ENCODE results near the gene FOXO3.

DNA sequence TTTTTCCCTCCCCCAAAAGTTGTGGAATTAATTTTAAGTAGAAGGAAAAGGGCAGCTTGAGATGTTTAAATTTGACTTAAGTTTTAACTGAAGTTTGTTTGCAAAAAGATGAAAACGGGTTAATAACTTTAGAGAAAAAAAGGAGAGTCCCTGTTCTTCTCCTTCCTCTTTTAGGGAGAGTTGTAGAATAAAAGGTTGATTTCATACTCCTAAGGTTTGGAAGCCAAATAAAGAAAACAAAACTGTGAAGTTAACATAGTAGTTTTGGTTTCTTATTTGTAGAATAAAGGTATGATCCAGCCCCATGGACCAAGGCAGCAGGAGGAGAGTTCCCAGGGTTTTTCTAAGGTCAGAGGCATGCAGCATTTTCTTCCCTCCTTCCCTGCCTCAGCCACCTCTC lies 33.4 kb downstream of the FOXO3 start:
- TF ChIP-seq POLR2AphosphoS5 (IDR thresholded peaks at IDR 0.05; ENCODE audit: insufficient read depth, low read depth, low read length) (no peak), POLR2A (IDR thresholded peaks at IDR 0.05; ENCODE audit: low read depth, low read length) (no peak), CTCF (IDR thresholded peaks at IDR 0.05; ENCODE audit: extremely low read depth in 1 of 2, insufficient read depth in 1 of 2, low read depth in 1 of 2, low read length in 2 of 2) (no peak), EZH2 (IDR thresholded peaks at IDR 0.05; ENCODE audit: borderline replicate concordance, low read depth, low read length, severe bottlenecking) (no peak), MYC (IDR thresholded peaks at IDR 0.05; ENCODE audit: low read depth, low read length) (no peak)
- TF ChIP-seq, protein P1, sequence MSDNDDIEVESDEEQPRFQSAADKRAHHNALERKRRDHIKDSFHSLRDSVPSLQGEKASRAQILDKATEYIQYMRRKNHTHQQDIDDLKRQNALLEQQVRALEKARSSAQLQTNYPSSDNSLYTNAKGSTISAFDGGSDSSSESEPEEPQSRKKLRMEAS (IDR thresholded peaks at IDR 0.05; ENCODE audit: insufficient read depth, insufficient read length), result no peak
